Measurements from ENCODE around the gene NPIPA8.
"Not testable (repeated sequence)": the region's sequence is repeated elsewhere in the genome, so short reads cannot be mapped to it uniquely, and the experiment has no call there.

Gene NPIPA8

GRCh38 chr16:18270171-18270570 lies 66.4 kb downstream of the NPIPA8 start:
- DNase-seq, result not testable (repeated sequence)
